ENCODE data around the gene NOSTRIN. TPM values are rescaled to one million over a fixed set of nuclear protein-coding genes. Genes with fewer than 3 reads are reported as not detected.

Gene NOSTRIN
- total and polyA plus RNA-seq, 7 donors, result 5.1 to 49.0 (median 13.3) TPM

- no peaks in the 10 kb centered on the region for H3K9me3 ChIP-seq
- WGBS, 2 donors, result 84 to 92% methylated on average over 1 of the region's 1 CpG
- TF ChIP-seq POLR2AphosphoS5 (IDR thresholded peaks at IDR 0.05) (no peak), EP300 (IDR thresholded peaks at IDR 0.05) (no peak), POLR2A (IDR thresholded peaks at IDR 0.05) (no peak), CTCF (IDR thresholded peaks at IDR 0.05) (no peak)
- no peak overlapping the region for H3K27ac ChIP-seq
- H3K4me1 ChIP-seq, result no peaks in the 10 kb centered on the region
- H3K27me3 ChIP-seq, result no peaks in the 10 kb centered on the region
- H3K36me3 ChIP-seq, result no peaks in the 10 kb centered on the region
- H3K4me3 ChIP-seq, result no peak overlapping the region
- no peak for DNase-seq
- intact Hi-C loops (cut with DNase I), result no loop called here
Measured at GRCh38 chr2:168814939-168815907, 12.8 kb downstream of the NOSTRIN start.

GRCh38 chr2:168816369-168816768, 13.9 kb downstream of the NOSTRIN start:
- no peak for DNase-seq
- H3K4me3 ChIP-seq, result no peak overlapping the region
- H3K4me1 ChIP-seq, result no peaks in the 10 kb centered on the region
- intact Hi-C loops (cut with DNase I), result no loop called here
- no peaks in the 10 kb centered on the region for H3K36me3 ChIP-seq
- H3K9me3 ChIP-seq, result no peaks in the 10 kb centered on the region
- 91 to 95% methylated on average over 3 of the region's 3 CpGs for WGBS, 2 donors
- no peak overlapping the region for H3K27ac ChIP-seq
- H3K27me3 ChIP-seq, result no peaks in the 10 kb centered on the region
- TF ChIP-seq POLR2A (IDR thresholded peaks at IDR 0.05), result no peak
- no peak for TF ChIP-seq CTCF (IDR thresholded peaks at IDR 0.05)
- TF ChIP-seq POLR2AphosphoS5 (IDR thresholded peaks at IDR 0.05), result no peak
- no peak for TF ChIP-seq EP300 (IDR thresholded peaks at IDR 0.05)

GRCh38 chr2:168819050-168819715, 16.7 kb downstream of the NOSTRIN start:
- intact Hi-C loops (cut with DNase I), result no loop called here
- no peak overlapping the region for H3K27ac ChIP-seq
- no peaks in the 10 kb centered on the region for H3K4me1 ChIP-seq
- H3K4me3 ChIP-seq, result no peak overlapping the region
- TF ChIP-seq CTCF (IDR thresholded peaks at IDR 0.05) (no peak), POLR2A (IDR thresholded peaks at IDR 0.05) (no peak), EP300 (IDR thresholded peaks at IDR 0.05) (no peak), POLR2AphosphoS5 (IDR thresholded peaks at IDR 0.05) (no peak)
- no peaks in the 10 kb centered on the region for H3K36me3 ChIP-seq
- no peaks in the 10 kb centered on the region for H3K9me3 ChIP-seq
- no peak for DNase-seq
- H3K27me3 ChIP-seq, result no peaks in the 10 kb centered on the region
- 78 to 83% methylated on average over 10 of the region's 10 CpGs for WGBS, 2 donors

GRCh38 chr2:168819829-168820489, 17.5 kb downstream of the NOSTRIN start:
- H3K4me3 ChIP-seq, result no peak overlapping the region
- no peak overlapping the region for H3K27ac ChIP-seq
- no peaks in the 10 kb centered on the region for H3K4me1 ChIP-seq
- DNase-seq, result no peak
- H3K9me3 ChIP-seq, result no peaks in the 10 kb centered on the region
- H3K36me3 ChIP-seq, result no peaks in the 10 kb centered on the region
- H3K27me3 ChIP-seq, result no peaks in the 10 kb centered on the region
- no peak for TF ChIP-seq EP300 (IDR thresholded peaks at IDR 0.05)
- no peak for TF ChIP-seq POLR2A (IDR thresholded peaks at IDR 0.05)
- no peak for TF ChIP-seq POLR2AphosphoS5 (IDR thresholded peaks at IDR 0.05)
- TF ChIP-seq CTCF (IDR thresholded peaks at IDR 0.05), result no peak
- 89 to 92% methylated on average over 6 of the region's 6 CpGs for WGBS, 2 donors
- intact Hi-C loops (cut with DNase I), result no loop called here

Measured in sigmoid colon (tissue), 7 donors.